GM12878 (cell line): Measurements from ENCODE around the gene HEXB. TPM values are rescaled to one million over a fixed set of nuclear protein-coding genes. Genes with fewer than 3 reads are reported as not detected.
A peak's percentile ranks its signal among the peaks of the same experiment; 100 is the strongest.

Experiments
- BCL11A ChIP-seq: IDR thresholded peaks from 2 replicates; pipeline ENCODE4 v1.6.1; 2011; ENCODE audit warnings: low read depth, low read length
- CBX3 ChIP-seq: fragments of 200-600 bp; sonication (generic); IDR thresholded peaks from 2 replicates; pipeline ENCODE4 v1.6.1; 2016; ENCODE audit warnings: low read depth, borderline replicate concordance
- CBX5 ChIP-seq: sonication (generic); IDR thresholded peaks from 2 replicates; pipeline ENCODE4 v1.6.1; 2016; ENCODE audit warnings: low read depth, moderate library complexity, mild to moderate bottlenecking, inconsistent platforms
- JUND ChIP-seq: IDR thresholded peaks from 2 replicates; pipeline ENCODE4 v1.6.1; 2012; ENCODE audit warnings: low read depth, mild to moderate bottlenecking, low read length, improper control_type of control experiment, moderate library complexity
- KDM1A ChIP-seq: fragments of 200-600 bp; sonication (generic); IDR thresholded peaks from 2 replicates; pipeline ENCODE4 v1.6.1; 2016; ENCODE audit warnings: borderline replicate concordance
- MTA3 ChIP-seq: IDR thresholded peaks from 2 replicates; pipeline ENCODE4 v1.6.1; 2012; ENCODE audit warnings: low read length, inconsistent platforms, borderline replicate concordance
- MYC ChIP-seq: IDR thresholded peaks from 2 replicates; pipeline ENCODE4 v1.6.1; 2011; ENCODE audit warnings: mild to moderate bottlenecking, low read length, moderate library complexity, inconsistent platforms; ENCODE audit not compliant: insufficient read depth, insufficient replicate concordance, insufficient read length, severe bottlenecking
- NFXL1 ChIP-seq: fragments of 450-650 bp; IDR thresholded peaks from 2 replicates; pipeline ENCODE4 v1.6.1; 2017; ENCODE audit warnings: antibody characterized with exemption, mild to moderate bottlenecking, borderline replicate concordance
- POU2F2 ChIP-seq: IDR thresholded peaks from 3 replicates; pipeline ENCODE4 v1.6.1; 2011; ENCODE audit warnings: low read depth, mild to moderate bottlenecking, low read length, borderline replicate concordance
- RBBP5 ChIP-seq: fragments of 200-600 bp; sonication (generic); conservative IDR thresholded peaks from 2 replicates; pipeline ENCODE4 v1.6.1; 2016
- RFX5 ChIP-seq: IDR thresholded peaks from 2 replicates; pipeline ENCODE4 v1.6.1; 2011; ENCODE audit warnings: low read depth, low read length, improper control_type of control experiment
- SIN3A ChIP-seq: IDR thresholded peaks from 2 replicates; pipeline ENCODE4 v1.6.1; 2012; ENCODE audit warnings: low read depth, low read length, improper control_type of control experiment
- SMC3 ChIP-seq: IDR thresholded peaks from 2 replicates; pipeline ENCODE4 v1.6.1; 2011; ENCODE audit warnings: low read length, improper control_type of control experiment, borderline replicate concordance
- SREBF2 ChIP-seq: IDR thresholded peaks from 2 replicates; pipeline ENCODE4 v1.6.1; 2012; ENCODE audit warnings: mild to moderate bottlenecking, low read length
- STAT1 ChIP-seq: fragments of 450-650 bp; conservative IDR thresholded peaks from 2 replicates; pipeline ENCODE4 v1.6.1; 2014; ENCODE audit warnings: antibody characterized with exemption, mild to moderate bottlenecking
- TARDBP ChIP-seq: IDR thresholded peaks from 2 replicates; pipeline ENCODE4 v1.6.1; 2016; ENCODE audit warnings: borderline replicate concordance
- TCF12 ChIP-seq: IDR thresholded peaks from 2 replicates; pipeline ENCODE4 v1.6.1; 2011; ENCODE audit warnings: low read depth, mild to moderate bottlenecking, low read length
- polyA plus RNA-seq, 11 experiments: library from polyadenylated mRNA; depleted of rRNA in 4 of 11; unstranded in 6 of 11; stranded (reverse) in 5 of 11; fragments of >200 nt; fragmentation: Nextera tagmentation in 4 of 11; fragmentation: Illumina TruSeq in 1 of 11; extraction: Ambion mirVana in 4 of 11; extraction: Trizol in 1 of 11; gene quantifications; 1 replicate in 1 of 11; 2 replicates in 10 of 11; pipeline versions ENCODE4 v1.2.1 to v1.2.3, GENCODE V29; 2011 to 2016; ENCODE audit warnings: inconsistent platforms in 2 of 11, missing spikeins in 2 of 11, low read depth in 1 of 11
- total RNA-seq, 4 experiments: library from RNA; depleted of rRNA in 3 of 4; stranded (reverse); fragments of >200 nt in 3 of 4; fragmentation: Illumina TruSeq in 1 of 4; extraction: Trizol in 1 of 4; gene quantifications; 2 replicates each; pipeline versions ENCODE4 v1.2.1 to v1.2.3, GENCODE V29; 2013 to 2021
- TF ChIP-seq, protein P1 (sequence below): IDR thresholded peaks from 2 replicates; pipeline ENCODE4 v1.6.1; 2012; ENCODE audit warnings: low read depth, low read length, improper control_type of control experiment
- TF ChIP-seq, protein P2 (sequence below): fragments of 450-650 bp; IDR thresholded peaks from 2 replicates; pipeline ENCODE4 v1.6.1; 2014; ENCODE audit warnings: mild to moderate bottlenecking
- TF ChIP-seq, protein P3 (sequence below): fragments of 450-650 bp; formaldehyde crosslinking; IDR thresholded peaks from 2 replicates; pipeline ENCODE4 v1.5.0; 2022; ENCODE audit warnings: mild to moderate bottlenecking, missing genetic modification characterization
- TF ChIP-seq, protein P4 (sequence below): fragments of 450-650 bp; conservative IDR thresholded peaks from 2 replicates; pipeline ENCODE4 v1.6.1; 2017; ENCODE audit warnings: mild to moderate bottlenecking, moderate library complexity

HEXB gene
- total and polyA plus RNA-seq, 10 of the 15 experiments (the other 5 are each of a cell fraction or from before 2014, with no cell fraction given) = 13.5 to 76.0 (median 42.6) TPM

DNA sequence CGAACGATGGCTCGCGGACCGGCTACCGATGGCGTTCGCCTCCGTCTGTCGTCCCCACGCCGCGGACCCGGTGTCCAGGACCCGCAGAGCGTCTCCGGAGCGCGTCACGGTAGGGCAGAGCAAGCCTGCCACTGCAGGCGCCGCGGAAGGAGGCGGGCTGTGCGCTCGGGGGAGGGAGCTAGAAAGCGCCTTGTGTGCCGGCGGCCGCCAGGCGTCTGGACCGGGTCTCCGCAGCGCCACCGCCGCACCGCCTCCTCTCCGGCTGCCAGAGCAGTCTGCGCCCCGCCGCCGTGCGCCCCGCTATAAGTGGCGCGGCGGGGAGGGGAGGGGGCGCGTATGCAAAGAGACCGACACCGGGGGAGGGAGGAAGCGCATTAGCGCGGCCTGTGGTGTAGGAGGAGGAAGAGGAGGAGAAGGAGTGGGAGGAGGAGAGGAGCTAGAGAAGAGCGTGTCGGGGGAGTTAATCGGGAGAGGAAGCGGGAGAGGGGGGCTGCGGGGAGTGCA, 44.5 kb upstream of the HEXB start, which contains the start of gene ENC1 (continued):
- TF ChIP-seq SMC3 = peak; percentile 24; the same call in 1 of the 2 replicates
- TF ChIP-seq BCL11A = no peak
- TF ChIP-seq RBBP5 = no peak
- no peak for TF ChIP-seq SIN3A
- no peak for TF ChIP-seq KDM1A
- TF ChIP-seq CBX3 = no peak
- 0 out of 2 replicates have a peak, but pooled peaks have one; percentile 13 for TF ChIP-seq JUND
- no peak for TF ChIP-seq NFXL1
- TF ChIP-seq, protein P1, sequence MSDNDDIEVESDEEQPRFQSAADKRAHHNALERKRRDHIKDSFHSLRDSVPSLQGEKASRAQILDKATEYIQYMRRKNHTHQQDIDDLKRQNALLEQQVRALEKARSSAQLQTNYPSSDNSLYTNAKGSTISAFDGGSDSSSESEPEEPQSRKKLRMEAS = 0 out of 2 replicates have a peak, but pooled peaks have one; percentile 21
- no peak for TF ChIP-seq TCF12
- TF ChIP-seq POU2F2 = peak; percentile 91
- no peak for TF ChIP-seq TARDBP
- no peak for TF ChIP-seq SREBF2
- TF ChIP-seq RFX5 = no peak
- TF ChIP-seq, protein P2, sequence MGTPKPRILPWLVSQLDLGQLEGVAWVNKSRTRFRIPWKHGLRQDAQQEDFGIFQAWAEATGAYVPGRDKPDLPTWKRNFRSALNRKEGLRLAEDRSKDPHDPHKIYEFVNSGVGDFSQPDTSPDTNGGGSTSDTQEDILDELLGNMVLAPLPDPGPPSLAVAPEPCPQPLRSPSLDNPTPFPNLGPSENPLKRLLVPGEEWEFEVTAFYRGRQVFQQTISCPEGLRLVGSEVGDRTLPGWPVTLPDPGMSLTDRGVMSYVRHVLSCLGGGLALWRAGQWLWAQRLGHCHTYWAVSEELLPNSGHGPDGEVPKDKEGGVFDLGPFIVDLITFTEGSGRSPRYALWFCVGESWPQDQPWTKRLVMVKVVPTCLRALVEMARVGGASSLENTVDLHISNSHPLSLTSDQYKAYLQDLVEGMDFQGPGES = no peak
- no peak; the same call in 1 of the 2 replicates for TF ChIP-seq MTA3
- TF ChIP-seq, protein P3, sequence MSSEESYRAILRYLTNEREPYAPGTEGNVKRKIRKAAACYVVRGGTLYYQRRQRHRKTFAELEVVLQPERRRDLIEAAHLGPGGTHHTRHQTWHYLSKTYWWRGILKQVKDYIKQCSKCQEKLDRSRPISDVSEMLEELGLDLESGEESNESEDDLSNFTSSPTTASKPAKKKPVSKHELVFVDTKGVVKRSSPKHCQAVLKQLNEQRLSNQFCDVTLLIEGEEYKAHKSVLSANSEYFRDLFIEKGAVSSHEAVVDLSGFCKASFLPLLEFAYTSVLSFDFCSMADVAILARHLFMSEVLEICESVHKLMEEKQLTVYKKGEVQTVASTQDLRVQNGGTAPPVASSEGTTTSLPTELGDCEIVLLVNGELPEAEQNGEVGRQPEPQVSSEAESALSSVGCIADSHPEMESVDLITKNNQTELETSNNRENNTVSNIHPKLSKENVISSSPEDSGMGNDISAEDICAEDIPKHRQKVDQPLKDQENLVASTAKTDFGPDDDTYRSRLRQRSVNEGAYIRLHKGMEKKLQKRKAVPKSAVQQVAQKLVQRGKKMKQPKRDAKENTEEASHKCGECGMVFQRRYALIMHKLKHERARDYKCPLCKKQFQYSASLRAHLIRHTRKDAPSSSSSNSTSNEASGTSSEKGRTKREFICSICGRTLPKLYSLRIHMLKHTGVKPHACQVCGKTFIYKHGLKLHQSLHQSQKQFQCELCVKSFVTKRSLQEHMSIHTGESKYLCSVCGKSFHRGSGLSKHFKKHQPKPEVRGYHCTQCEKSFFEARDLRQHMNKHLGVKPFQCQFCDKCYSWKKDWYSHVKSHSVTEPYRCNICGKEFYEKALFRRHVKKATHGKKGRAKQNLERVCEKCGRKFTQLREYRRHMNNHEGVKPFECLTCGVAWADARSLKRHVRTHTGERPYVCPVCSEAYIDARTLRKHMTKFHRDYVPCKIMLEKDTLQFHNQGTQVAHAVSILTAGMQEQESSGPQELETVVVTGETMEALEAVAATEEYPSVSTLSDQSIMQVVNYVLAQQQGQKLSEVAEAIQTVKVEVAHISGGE (CRISPR knock-in tag) = no peak
- TF ChIP-seq STAT1 = no peak
- TF ChIP-seq MYC = no peak
- TF ChIP-seq, protein P4, sequence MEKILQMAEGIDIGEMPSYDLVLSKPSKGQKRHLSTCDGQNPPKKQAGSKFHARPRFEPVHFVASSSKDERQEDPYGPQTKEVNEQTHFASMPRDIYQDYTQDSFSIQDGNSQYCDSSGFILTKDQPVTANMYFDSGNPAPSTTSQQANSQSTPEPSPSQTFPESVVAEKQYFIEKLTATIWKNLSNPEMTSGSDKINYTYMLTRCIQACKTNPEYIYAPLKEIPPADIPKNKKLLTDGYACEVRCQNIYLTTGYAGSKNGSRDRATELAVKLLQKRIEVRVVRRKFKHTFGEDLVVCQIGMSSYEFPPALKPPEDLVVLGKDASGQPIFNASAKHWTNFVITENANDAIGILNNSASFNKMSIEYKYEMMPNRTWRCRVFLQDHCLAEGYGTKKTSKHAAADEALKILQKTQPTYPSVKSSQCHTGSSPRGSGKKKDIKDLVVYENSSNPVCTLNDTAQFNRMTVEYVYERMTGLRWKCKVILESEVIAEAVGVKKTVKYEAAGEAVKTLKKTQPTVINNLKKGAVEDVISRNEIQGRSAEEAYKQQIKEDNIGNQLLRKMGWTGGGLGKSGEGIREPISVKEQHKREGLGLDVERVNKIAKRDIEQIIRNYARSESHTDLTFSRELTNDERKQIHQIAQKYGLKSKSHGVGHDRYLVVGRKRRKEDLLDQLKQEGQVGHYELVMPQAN = peak; percentile 35; the same call in 1 of the 2 replicates
- TF ChIP-seq CBX5 = 0 out of 2 replicates have a peak, but pooled peaks have one; percentile 24
